Measurements from ENCODE around the gene FOXE1.

Gene FOXE1

GRCh38 chr9:97866300-97866699 is 13.3 kb downstream of the FOXE1 start:
- no peak overlapping the region for H3K27ac ChIP-seq
- H3K4me1 ChIP-seq, result no peaks in the 10 kb centered on the region
- peaks cover 0 to 20% of the 10 kb centered on the region in 2 donors for H3K27me3 ChIP-seq
- H3K36me3 ChIP-seq, result no peaks in the 10 kb centered on the region
- H3K9me3 ChIP-seq, result peaks cover 0 to 20% (median 6%) of the 10 kb centered on the region in 3 donors
- intact Hi-C loops (cut with DNase I; ENCODE audit: low total_unique reads), result no loop called here
- H3K4me3 ChIP-seq, result no peak overlapping the region
- no peak for TF ChIP-seq CTCF (IDR thresholded peaks at IDR 0.05)
- DNase-seq, result no peak

GRCh38 chr9:97866848-97867247 is 13.8 kb downstream of the FOXE1 start:
- Histone ChIP-seq H3K9me3 (peaks cover 0 to 20% (median 6%) of the 10 kb centered on the region in 3 donors), H3K4me3 (no peak overlapping the region), H3K27ac (no peak overlapping the region), H3K27me3 (peaks cover 0 to 15% of the 10 kb centered on the region in 2 donors), H3K4me1 (no peaks in the 10 kb centered on the region), H3K36me3 (no peaks in the 10 kb centered on the region)
- DNase-seq, result no peak
- no peak for TF ChIP-seq CTCF (IDR thresholded peaks at IDR 0.05)
- intact Hi-C loops (cut with DNase I; ENCODE audit: low total_unique reads), result no loop called here

GRCh38 chr9:97868859-97869258 is 15.8 kb downstream of the FOXE1 start:
- H3K36me3 ChIP-seq, result no peaks in the 10 kb centered on the region
- no peak for TF ChIP-seq CTCF (IDR thresholded peaks at IDR 0.05)
- H3K27ac ChIP-seq, result no peak overlapping the region
- no peak overlapping the region for H3K4me3 ChIP-seq
- no peak for DNase-seq
- peaks cover 0 to 20% (median 6%) of the 10 kb centered on the region in 3 donors for H3K9me3 ChIP-seq
- H3K4me1 ChIP-seq, result no peaks in the 10 kb centered on the region
- H3K27me3 ChIP-seq, result peaks cover 0 to 3% of the 10 kb centered on the region in 2 donors
- intact Hi-C loops (cut with DNase I; ENCODE audit: low total_unique reads), result no loop called here

GRCh38 chr9:97873425-97873824 is 20.4 kb downstream of the FOXE1 start:
- Histone ChIP-seq H3K27me3 (no peaks in the 10 kb centered on the region), H3K27ac (no peak overlapping the region), H3K9me3 (no peaks in the 10 kb centered on the region), H3K4me3 (no peak overlapping the region), H3K36me3 (no peaks in the 10 kb centered on the region), H3K4me1 (peaks cover 0 to 6% (median 0%) of the 10 kb centered on the region in 4 donors)
- no peak for TF ChIP-seq CTCF (IDR thresholded peaks at IDR 0.05)
- DNase-seq, result no peak
- intact Hi-C loops (cut with DNase I; ENCODE audit: low total_unique reads), result no loop called here

- intact Hi-C loops (cut with DNase I; ENCODE audit: low total_unique reads), result no loop called here
- peaks cover 0 to 6% (median 0%) of the 10 kb centered on the region in 4 donors for H3K4me1 ChIP-seq
- no peak overlapping the region for H3K27ac ChIP-seq
- no peaks in the 10 kb centered on the region for H3K27me3 ChIP-seq
- TF ChIP-seq CTCF (IDR thresholded peaks at IDR 0.05), result no peak
- H3K36me3 ChIP-seq, result no peaks in the 10 kb centered on the region
- no peak overlapping the region for H3K4me3 ChIP-seq
- no peak for DNase-seq
- no peaks in the 10 kb centered on the region for H3K9me3 ChIP-seq
Observed at GRCh38 chr9:97873882-97874281, 20.9 kb downstream of the FOXE1 start.

- no peaks in the 10 kb centered on the region for H3K9me3 ChIP-seq
- no peak for DNase-seq
- no peak for TF ChIP-seq CTCF (IDR thresholded peaks at IDR 0.05)
- no peak overlapping the region for H3K27ac ChIP-seq
- no peak overlapping the region for H3K4me3 ChIP-seq
- H3K36me3 ChIP-seq, result no peaks in the 10 kb centered on the region
- no peaks in the 10 kb centered on the region for H3K27me3 ChIP-seq
- peaks cover 0 to 6% (median 0%) of the 10 kb centered on the region in 4 donors for H3K4me1 ChIP-seq
- intact Hi-C loops (cut with DNase I; ENCODE audit: low total_unique reads), result no loop called here
Observed at GRCh38 chr9:97874624-97875023, 21.6 kb downstream of the FOXE1 start.

Data from tibial artery (tissue), 4 donors.